ENCODE measurements around the gene GPR141.

Gene GPR141

GRCh38 chr7:37732888-37733287, 49.3 kb downstream of the GPR141 start:
- no peak for DNase-seq

- no peak for DNase-seq
Measured at GRCh38 chr7:37735196-37735595, 51.6 kb downstream of the GPR141 start.

- DNase-seq: no peak
Measured at GRCh38 chr7:37738321-37738720, 54.8 kb downstream of the GPR141 start.

GRCh38 chr7:37740398-37740797, 56.8 kb downstream of the GPR141 start:
- no peak for DNase-seq

GRCh38 chr7:37741776-37742175, 58.2 kb downstream of the GPR141 start:
- DNase-seq: no peak

GRCh38 chr7:37751096-37751495, 67.5 kb downstream of the GPR141 start:
- DNase-seq: no peak

- no peak for DNase-seq
Measured at GRCh38 chr7:37753398-37754050, 70.0 kb downstream of the GPR141 start.

GRCh38 chr7:37756797-37757551, 73.4 kb downstream of the GPR141 start:
- DNase-seq: no peak

- DNase-seq: no peak
Measured at GRCh38 chr7:37757563-37757962, 74.0 kb downstream of the GPR141 start.

- no peak for DNase-seq
Measured at GRCh38 chr7:37758501-37759045, 75.0 kb downstream of the GPR141 start.

- DNase-seq: no peak
Measured at GRCh38 chr7:37759526-37759925, 76.0 kb downstream of the GPR141 start.

- DNase-seq: no peak
Measured at GRCh38 chr7:37765421-37765829, 81.9 kb downstream of the GPR141 start.

GRCh38 chr7:37765872-37766525, 82.4 kb downstream of the GPR141 start:
- no peak for DNase-seq

- no peak for DNase-seq
Measured at GRCh38 chr7:37768611-37769010, 85.0 kb downstream of the GPR141 start.

- DNase-seq: no peak
Measured at GRCh38 chr7:37769291-37769690, 85.7 kb downstream of the GPR141 start.

- no peak for DNase-seq
Measured at GRCh38 chr7:37769726-37770125, 86.2 kb downstream of the GPR141 start.

- no peak for DNase-seq
Measured at GRCh38 chr7:37770838-37771237, 87.3 kb downstream of the GPR141 start.

- no peak for DNase-seq
Measured at GRCh38 chr7:37771342-37771741, 87.8 kb downstream of the GPR141 start.

GRCh38 chr7:37771801-37772200, 88.2 kb downstream of the GPR141 start:
- DNase-seq: no peak

- no peak for DNase-seq
Measured at GRCh38 chr7:37775921-37776320, 92.4 kb downstream of the GPR141 start.

- no peak for DNase-seq
Measured at GRCh38 chr7:37781156-37781555, 97.6 kb downstream of the GPR141 start.

- no peak for DNase-seq
Measured at GRCh38 chr7:37782166-37782565, 98.6 kb downstream of the GPR141 start.

- DNase-seq: no peak
Measured at GRCh38 chr7:37784015-37784414, 100.4 kb downstream of the GPR141 start.

All from fibroblast of skin of right biceps (primary cell).